ENCODE results near the gene AASDH. TPM values are rescaled to one million over a fixed set of nuclear protein-coding genes. Genes with fewer than 3 reads are reported as not detected.

AASDH gene
- total and polyA plus RNA-seq, 7 donors: 2.1 to 6.9 (median 5.6) TPM

DNA sequence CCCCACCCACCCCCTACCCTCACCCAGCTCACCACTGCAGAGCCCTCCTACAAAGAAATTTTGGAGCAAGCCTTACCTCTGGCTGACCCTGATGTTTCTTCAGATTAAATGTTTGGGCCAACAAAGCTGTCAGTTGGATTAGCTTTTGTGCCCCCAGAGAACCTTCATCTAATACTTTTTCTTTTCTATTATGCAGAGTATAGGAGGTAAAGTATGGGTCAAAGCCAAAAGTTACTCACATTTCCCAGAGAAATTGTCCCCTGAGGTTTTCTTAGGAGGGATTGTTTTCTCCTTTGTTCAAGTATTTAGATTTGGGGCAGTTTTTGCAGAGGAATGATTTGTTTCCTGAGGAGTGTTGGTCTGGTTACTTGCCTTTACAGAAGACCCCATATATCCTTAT is 69.5 kb downstream of the AASDH start:
- H3K4me3 ChIP-seq: no peak overlapping the region
- DNase-seq: no peak
- ATAC-seq: no peak
- no peaks in the 10 kb centered on the region for H3K27me3 ChIP-seq (ENCODE audit: insufficient read depth in 3 of 3, low read length in 2 of 3)
- H3K27ac ChIP-seq: no peak overlapping the region
- no peak for TF ChIP-seq CTCF (IDR thresholded peaks at IDR 0.05)
- H3K36me3 ChIP-seq (ENCODE audit: insufficient read depth in 1 of 2, low read depth in 1 of 2): no peaks in the 10 kb centered on the region
- H3K4me1 ChIP-seq: no peaks in the 10 kb centered on the region
- intact Hi-C loops (cut with DNase I): no loop called here
- H3K9me3 ChIP-seq: no peaks in the 10 kb centered on the region

DNA sequence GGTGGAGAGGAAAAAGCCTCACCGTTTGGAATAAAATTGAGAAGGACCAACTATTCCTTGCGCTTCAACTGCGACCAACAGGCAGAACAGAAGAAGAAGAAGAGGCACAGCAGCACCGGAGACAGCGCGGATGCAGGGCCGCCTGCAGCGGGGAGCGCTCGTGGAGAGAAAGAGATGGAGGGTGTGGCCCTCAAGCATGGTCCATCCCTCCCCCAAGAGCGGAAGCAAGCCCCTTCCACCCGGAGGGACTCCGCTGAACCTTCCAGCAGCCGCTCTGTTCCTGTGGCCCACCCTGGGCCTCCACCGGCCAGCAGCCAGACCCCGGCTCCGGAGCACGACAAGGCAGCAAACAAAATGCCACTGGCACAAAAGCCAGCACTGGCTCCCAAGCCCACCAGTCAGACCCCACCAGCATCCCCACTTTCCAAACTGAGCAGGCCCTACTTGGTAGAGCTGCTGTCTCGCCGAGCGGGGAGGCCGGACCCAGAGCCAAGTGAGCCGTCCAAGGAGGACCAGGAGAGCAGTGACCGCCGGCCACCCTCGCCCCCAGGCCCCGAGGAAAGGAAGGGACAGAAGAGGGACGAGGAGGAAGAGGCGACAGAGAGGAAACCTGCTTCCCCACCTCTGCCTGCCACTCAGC is 71.2 kb downstream of the AASDH start:
- H3K27me3 ChIP-seq (ENCODE audit: insufficient read depth in 3 of 3, low read length in 2 of 3): no peaks in the 10 kb centered on the region
- no peaks in the 10 kb centered on the region for H3K36me3 ChIP-seq (ENCODE audit: insufficient read depth in 1 of 2, low read depth in 1 of 2)
- TF ChIP-seq CTCF (IDR thresholded peaks at IDR 0.05): no peak
- no peak overlapping the region for H3K4me3 ChIP-seq
- H3K27ac ChIP-seq: no peak overlapping the region
- DNase-seq (no peak), ATAC-seq (no peak)
- no peaks in the 10 kb centered on the region for H3K4me1 ChIP-seq
- WGBS, 3 donors: 89 to 95% (median 92%) methylated on average over 29 of the region's 29 CpGs
- H3K9me3 ChIP-seq: no peaks in the 10 kb centered on the region
- intact Hi-C loops (cut with DNase I): no loop called here

DNA sequence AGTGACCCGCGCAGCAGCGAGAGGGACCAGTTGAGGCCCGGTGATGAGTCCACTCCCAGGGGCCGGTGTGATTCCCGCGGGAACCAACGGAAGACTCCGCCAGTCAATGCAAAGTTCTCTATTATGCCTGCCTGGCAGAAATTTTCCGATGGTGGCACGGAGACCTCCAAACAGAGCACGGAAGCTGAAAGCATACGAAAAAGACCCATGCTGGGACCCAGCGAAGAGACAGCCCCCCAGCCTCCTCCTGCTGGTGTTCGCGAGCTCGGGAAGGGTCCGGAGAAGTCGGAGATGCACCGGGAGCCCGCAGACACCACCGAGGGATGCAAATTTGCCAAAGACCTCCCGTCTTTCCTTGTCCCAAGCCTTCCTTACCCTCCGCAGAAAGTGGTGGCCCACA is 71.7 kb downstream of the AASDH start:
- intact Hi-C loops (cut with DNase I): no loop called here
- ATAC-seq: no peak
- no peak for DNase-seq

DNA sequence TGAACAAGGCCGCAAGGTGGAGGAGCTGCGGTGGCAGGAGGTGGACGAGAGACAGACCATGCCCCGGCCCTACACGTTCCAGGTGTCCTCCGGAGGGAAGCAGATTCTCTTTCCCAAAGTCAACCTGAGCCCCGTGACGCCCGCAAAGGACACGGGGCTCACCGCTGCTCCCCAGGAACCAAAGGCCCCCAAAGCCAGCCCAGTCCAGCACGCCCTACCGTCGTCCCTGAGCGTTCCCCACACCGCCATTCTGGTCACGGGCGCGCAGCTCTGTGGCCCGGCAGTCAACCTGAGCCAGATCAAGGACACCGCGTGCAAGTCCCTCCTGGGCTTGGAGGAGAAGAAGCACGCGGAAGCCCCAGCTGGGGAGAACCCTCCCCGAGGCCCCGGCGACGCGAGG is 72.2 kb downstream of the AASDH start:
- intact Hi-C loops (cut with DNase I): no loop called here
- ATAC-seq (no peak), DNase-seq (no peak)
- no peaks in the 10 kb centered on the region for H3K9me3 ChIP-seq
- H3K4me3 ChIP-seq: no peak overlapping the region
- 96 to 99% (median 97%) methylated on average over 26 to 29 of the region's 29 CpGs for WGBS, 3 donors
- no peak overlapping the region for H3K27ac ChIP-seq
- H3K27me3 ChIP-seq (ENCODE audit: insufficient read depth in 3 of 3, low read length in 2 of 3): no peaks in the 10 kb centered on the region
- no peak for TF ChIP-seq CTCF (IDR thresholded peaks at IDR 0.05)
- no peaks in the 10 kb centered on the region for H3K36me3 ChIP-seq (ENCODE audit: insufficient read depth in 1 of 2, low read depth in 1 of 2)
- H3K4me1 ChIP-seq: no peaks in the 10 kb centered on the region

More for the DNA sequence above, 71.7 kb downstream of the AASDH start:
- TF ChIP-seq CTCF (IDR thresholded peaks at IDR 0.05): no peak
- Histone ChIP-seq H3K4me1 (no peaks in the 10 kb centered on the region), H3K4me3 (no peak overlapping the region), H3K27me3 (ENCODE audit: insufficient read depth in 3 of 3, low read length in 2 of 3) (no peaks in the 10 kb centered on the region), H3K27ac (no peak overlapping the region), H3K9me3 (no peaks in the 10 kb centered on the region), H3K36me3 (ENCODE audit: insufficient read depth in 1 of 2, low read depth in 1 of 2) (no peaks in the 10 kb centered on the region)
- 93 to 97% (median 94%) methylated on average over 24 of the region's 24 CpGs for WGBS, 3 donors

Measured in psoas muscle (tissue), 8 donors.